Naive B cell (primary cell): Measurements from ENCODE around the gene UTS2R. TPM values are rescaled to one million over a fixed set of nuclear protein-coding genes. Genes with fewer than 3 reads are reported as not detected.

Experiments
- ATAC-seq, 2 donors: fragments of 150-1000 bp; cut with Tn5 transposase; 2 replicates each; pipeline ENCODE4 v1.10.0; 2021; ENCODE audit warnings: low read depth in 2 of 2, mild to moderate bottlenecking in 2 of 2, moderate library complexity in 2 of 2
- DNase-seq: peaks from one replicate; pipeline ENCODE4 v3.0.0; 2022
- H3K27ac Mint-ChIP-seq, 6 donors: one replicate each; pipeline ENCODE4 v1.8.0; 2020 to 2022; ENCODE audit warnings: mild to moderate bottlenecking in 6 of 6, mixed read lengths in 6 of 6, moderate library complexity in 5 of 6, inconsistent platforms in 2 of 6
- H3K27me3 Mint-ChIP-seq, 3 donors: one replicate each; pipeline ENCODE4 v1.8.0; 2021 to 2022; ENCODE audit warnings: mixed read lengths in 3 of 3, mild to moderate bottlenecking in 1 of 3
- H3K36me3 Mint-ChIP-seq, 2 donors: one replicate each; pipeline ENCODE4 v1.8.0; 2020 to 2022; ENCODE audit warnings: mixed read lengths in 2 of 2, inconsistent platforms in 1 of 2, mild to moderate bottlenecking in 1 of 2
- H3K4me1 Mint-ChIP-seq, 3 donors: one replicate each; pipeline ENCODE4 v1.8.0; 2020 to 2022; ENCODE audit warnings: mixed read lengths in 3 of 3, inconsistent platforms in 1 of 3, mild to moderate bottlenecking in 1 of 3, moderate library complexity in 1 of 3
- H3K4me3 Mint-ChIP-seq, 8 donors: one replicate each; pipeline ENCODE4 v1.8.0; 2020 to 2022; ENCODE audit warnings: mild to moderate bottlenecking in 8 of 8, mixed read lengths in 8 of 8, moderate library complexity in 8 of 8, inconsistent platforms in 2 of 8
- H3K9me3 Mint-ChIP-seq, 7 donors: one replicate each; pipeline ENCODE4 v1.8.0; 2020 to 2022; ENCODE audit warnings: mixed read lengths in 7 of 7, mild to moderate bottlenecking in 5 of 7, inconsistent platforms in 2 of 7, moderate library complexity in 1 of 7
- polyA plus RNA-seq, 6 donors: library from polyadenylated mRNA; unstranded; fragments of 300-500 nt; fragmentation: Illumina TruSeq; gene quantifications; one replicate each; pipeline ENCODE4 v1.2.3, GENCODE V29; 2021; ENCODE audit warnings: low read depth in 6 of 6

UTS2R gene
- polyA plus RNA-seq, 6 donors from 2014 or later: not detected

DNA sequence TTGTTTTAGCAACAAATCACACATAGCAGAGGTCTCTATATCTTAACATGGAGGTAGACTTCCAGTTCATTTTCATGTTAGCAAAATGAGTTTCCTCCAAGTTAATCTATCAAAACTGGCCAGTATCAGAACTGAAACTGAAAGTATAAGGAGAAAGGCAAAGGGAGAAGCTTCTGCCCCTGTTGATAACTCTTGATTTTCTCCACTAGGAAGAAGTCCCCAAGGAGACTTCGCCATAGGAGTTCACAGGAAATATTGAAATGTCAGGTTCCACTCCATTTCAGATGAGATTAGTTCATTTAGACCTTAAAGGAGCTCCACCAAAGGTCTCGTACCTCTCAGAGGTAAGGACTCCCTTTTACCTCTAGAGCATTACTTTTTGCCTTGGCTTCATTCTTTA, 48.0 kb downstream of the UTS2R start:
- ATAC-seq (no peak), DNase-seq (no peak)
- Mint-ChIP-seq H3K9me3 (peaks cover 0 to 3% (median 0%) of the 10 kb centered on the region in 7 donors), H3K27ac (peak overlapping the region in 4 of 6 donors; percentile 58 to 90 (median 76)), H3K36me3 (peaks cover 10 to 24% of the 10 kb centered on the region in 2 donors), H3K27me3 (no peaks in the 10 kb centered on the region), H3K4me3 (peak overlapping the region; percentile 72 to 93 (median 86)), H3K4me1 (peaks cover 25 to 55% (median 30%) of the 10 kb centered on the region in 3 donors)

DNA sequence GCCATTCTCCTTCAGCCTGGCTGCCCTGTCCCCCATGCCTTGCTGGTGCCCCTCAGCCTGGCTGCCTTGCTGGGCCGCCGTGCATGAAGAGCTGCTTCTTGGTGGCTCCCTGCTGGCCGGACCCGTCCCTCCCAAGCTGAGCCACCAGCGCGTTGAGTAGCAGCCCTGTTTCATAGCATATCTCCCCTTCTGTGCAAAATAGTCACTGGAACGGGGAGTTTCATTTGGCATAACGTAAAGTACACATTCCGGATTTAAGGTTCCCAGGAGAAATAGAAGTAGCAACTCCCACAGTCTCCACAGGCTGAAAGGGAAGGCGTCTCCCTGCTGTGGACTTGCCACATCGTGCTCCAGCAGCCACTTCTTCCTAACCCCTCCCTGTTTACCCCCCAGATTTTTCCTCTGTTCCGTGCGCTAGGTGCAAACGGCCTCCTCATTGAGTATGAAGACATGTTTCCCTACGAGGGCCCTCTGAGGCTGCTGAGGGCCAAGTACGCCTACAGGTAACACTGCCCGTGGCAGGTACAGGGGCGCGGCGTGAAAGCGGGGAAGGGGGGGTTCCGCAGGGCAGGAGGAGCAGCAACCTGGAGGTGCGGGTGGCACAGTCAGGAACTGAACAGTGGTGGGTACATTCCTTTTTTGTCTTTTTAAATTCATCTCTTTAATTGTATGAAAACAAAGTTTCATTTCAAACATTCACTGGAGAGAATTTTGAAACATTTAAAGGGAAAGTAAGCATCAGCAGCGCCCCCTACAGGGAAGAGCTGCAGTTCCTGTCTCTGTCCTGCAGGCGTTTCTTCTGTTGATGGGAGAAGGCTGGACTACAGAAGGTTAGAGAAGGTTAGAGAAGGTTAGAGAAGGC, 52.7 kb downstream of the UTS2R start:
- Mint-ChIP-seq H3K4me1 (peaks cover 28 to 60% (median 31%) of the 10 kb centered on the region in 3 donors), H3K4me3 (peak overlapping the region in 1 of 8 donors; percentile 8), H3K36me3 (peaks cover 9 to 24% of the 10 kb centered on the region in 2 donors), H3K27me3 (no peaks in the 10 kb centered on the region), H3K27ac (peak overlapping the region in 3 of 6 donors; percentile 16 to 79 (median 28)), H3K9me3 (peaks cover 0 to 3% (median 0%) of the 10 kb centered on the region in 7 donors)
- ATAC-seq (peak; percentile 37 to 50), DNase-seq (peak; percentile 19)

- H3K4me3 Mint-ChIP-seq: peak overlapping the region in 1 of 8 donors; percentile 67
- H3K36me3 Mint-ChIP-seq: peaks cover 14 to 30% of the 10 kb centered on the region in 2 donors
- peak overlapping the region in 4 of 6 donors; percentile 16 to 86 (median 54) for H3K27ac Mint-ChIP-seq
- DNase-seq: no peak
- ATAC-seq: no peak
- peaks cover 0 to 3% (median 0%) of the 10 kb centered on the region in 7 donors for H3K9me3 Mint-ChIP-seq
- H3K27me3 Mint-ChIP-seq: no peaks in the 10 kb centered on the region
- H3K4me1 Mint-ChIP-seq: peaks cover 28 to 62% (median 31%) of the 10 kb centered on the region in 3 donors
Measured at GRCh38 chr17:82424863-82425159, 53.2 kb downstream of the UTS2R start.

Other genes with a start within 250 kb of the UTS2R start
- 10 to 100 TPM; 15.9 to 31.8 (median 26.5) TPM for gene CCDC57, start 158.9 kb upstream of the UTS2R start, polyA plus RNA-seq
- gene SLC16A3, start 142.7 kb upstream of the UTS2R start, polyA plus RNA-seq: 1 to 10 TPM; 1.9 to 3.6 (median 1.9) TPM
- gene CSNK1D, start 98.1 kb upstream of the UTS2R start, polyA plus RNA-seq: 10 to 100 TPM; 27.7 to 78.6 (median 63.4) TPM
- 1 to 10 TPM in 2 of 6 donors, under 1 TPM in 2, not detected in 2; 0.50 to 1.5 (median 1.0) TPM for gene CD7, start 54.2 kb upstream of the UTS2R start, polyA plus RNA-seq
- 1 to 10 TPM in 1 of 6 donors, under 1 TPM in 1, not detected in 4; 0.19 to 2.2 TPM for gene SECTM1, start 38.0 kb upstream of the UTS2R start, polyA plus RNA-seq
- gene TEX19, start 12.5 kb upstream of the UTS2R start, polyA plus RNA-seq: not detected
- 10 to 100 TPM; 10.8 to 30.5 (median 18.2) TPM for gene HEXD, start 46.6 kb downstream of the UTS2R start, polyA plus RNA-seq
- 10 to 100 TPM; 22.8 to 31.6 (median 26.1) TPM for gene OGFOD3, start 46.8 kb downstream of the UTS2R start, polyA plus RNA-seq
- 100 to 1,000 TPM; 274 to 340 (median 303) TPM for gene CYBC1, start 79.0 kb downstream of the UTS2R start, polyA plus RNA-seq
- 100 to 1,000 TPM in 3 of 6 donors, 10 to 100 TPM in 3; 72.3 to 137 (median 95.0) TPM for gene NARF, start 87.0 kb downstream of the UTS2R start, polyA plus RNA-seq
- 1 to 10 TPM; 2.5 to 6.0 (median 4.4) TPM for gene FOXK2, start 148.0 kb downstream of the UTS2R start, polyA plus RNA-seq